ENCODE data around the gene PXK. TPM values are rescaled to one million over a fixed set of nuclear protein-coding genes. Genes with fewer than 3 reads are reported as not detected.

Gene PXK
- total and polyA plus RNA-seq, 10 of the 15 experiments (the other 5 are each of a cell fraction or from before 2014, with no cell fraction given): 8.4 to 38.0 (median 27.6) TPM

GRCh38 chr3:58463181-58463941, 130.7 kb downstream of the PXK start (continued):
- no peak for TF ChIP-seq CUX1 (IDR thresholded peaks at IDR 0.05; ENCODE audit: insufficient replicate concordance, low read depth, low read length)
- TF ChIP-seq JUNB (IDR thresholded peaks at IDR 0.05): no peak
- no peak for TF ChIP-seq ZNF622 (IDR thresholded peaks at IDR 0.05)
- TF ChIP-seq MTA3 (IDR thresholded peaks at IDR 0.05; ENCODE audit: borderline replicate concordance, low read length): 0 out of 2 replicates have a peak, but pooled peaks have one; percentile 29
- TF ChIP-seq, protein P1, sequence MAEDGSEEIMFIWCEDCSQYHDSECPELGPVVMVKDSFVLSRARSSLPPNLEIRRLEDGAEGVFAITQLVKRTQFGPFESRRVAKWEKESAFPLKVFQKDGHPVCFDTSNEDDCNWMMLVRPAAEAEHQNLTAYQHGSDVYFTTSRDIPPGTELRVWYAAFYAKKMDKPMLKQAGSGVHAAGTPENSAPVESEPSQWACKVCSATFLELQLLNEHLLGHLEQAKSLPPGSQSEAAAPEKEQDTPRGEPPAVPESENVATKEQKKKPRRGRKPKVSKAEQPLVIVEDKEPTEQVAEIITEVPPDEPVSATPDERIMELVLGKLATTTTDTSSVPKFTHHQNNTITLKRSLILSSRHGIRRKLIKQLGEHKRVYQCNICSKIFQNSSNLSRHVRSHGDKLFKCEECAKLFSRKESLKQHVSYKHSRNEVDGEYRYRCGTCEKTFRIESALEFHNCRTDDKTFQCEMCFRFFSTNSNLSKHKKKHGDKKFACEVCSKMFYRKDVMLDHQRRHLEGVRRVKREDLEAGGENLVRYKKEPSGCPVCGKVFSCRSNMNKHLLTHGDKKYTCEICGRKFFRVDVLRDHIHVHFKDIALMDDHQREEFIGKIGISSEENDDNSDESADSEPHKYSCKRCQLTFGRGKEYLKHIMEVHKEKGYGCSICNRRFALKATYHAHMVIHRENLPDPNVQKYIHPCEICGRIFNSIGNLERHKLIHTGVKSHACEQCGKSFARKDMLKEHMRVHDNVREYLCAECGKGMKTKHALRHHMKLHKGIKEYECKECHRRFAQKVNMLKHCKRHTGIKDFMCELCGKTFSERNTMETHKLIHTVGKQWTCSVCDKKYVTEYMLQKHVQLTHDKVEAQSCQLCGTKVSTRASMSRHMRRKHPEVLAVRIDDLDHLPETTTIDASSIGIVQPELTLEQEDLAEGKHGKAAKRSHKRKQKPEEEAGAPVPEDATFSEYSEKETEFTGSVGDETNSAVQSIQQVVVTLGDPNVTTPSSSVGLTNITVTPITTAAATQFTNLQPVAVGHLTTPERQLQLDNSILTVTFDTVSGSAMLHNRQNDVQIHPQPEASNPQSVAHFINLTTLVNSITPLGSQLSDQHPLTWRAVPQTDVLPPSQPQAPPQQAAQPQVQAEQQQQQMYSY (CRISPR knock-in tag; IDR thresholded peaks at IDR 0.05): no peak
- TF ChIP-seq BCL11A (IDR thresholded peaks at IDR 0.05; ENCODE audit: low read depth, low read length): no peak
- no peak for TF ChIP-seq TAF1 (IDR thresholded peaks at IDR 0.05; ENCODE audit: borderline replicate concordance, low read depth, low read length)
- TF ChIP-seq PAX8 (IDR thresholded peaks at IDR 0.05): no peak
- no peak for TF ChIP-seq NRF1 (conservative IDR thresholded peaks at IDR 0.05; ENCODE audit: low read depth, low read length)
- TF ChIP-seq CBFB (IDR thresholded peaks at IDR 0.05; ENCODE audit: low read depth): no peak
- no peak for TF ChIP-seq REST (IDR thresholded peaks at IDR 0.05; ENCODE audit: low read depth, low read length)
- TF ChIP-seq, protein P2, sequence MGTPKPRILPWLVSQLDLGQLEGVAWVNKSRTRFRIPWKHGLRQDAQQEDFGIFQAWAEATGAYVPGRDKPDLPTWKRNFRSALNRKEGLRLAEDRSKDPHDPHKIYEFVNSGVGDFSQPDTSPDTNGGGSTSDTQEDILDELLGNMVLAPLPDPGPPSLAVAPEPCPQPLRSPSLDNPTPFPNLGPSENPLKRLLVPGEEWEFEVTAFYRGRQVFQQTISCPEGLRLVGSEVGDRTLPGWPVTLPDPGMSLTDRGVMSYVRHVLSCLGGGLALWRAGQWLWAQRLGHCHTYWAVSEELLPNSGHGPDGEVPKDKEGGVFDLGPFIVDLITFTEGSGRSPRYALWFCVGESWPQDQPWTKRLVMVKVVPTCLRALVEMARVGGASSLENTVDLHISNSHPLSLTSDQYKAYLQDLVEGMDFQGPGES (IDR thresholded peaks at IDR 0.05): no peak
- no peak for TF ChIP-seq BRCA1 (IDR thresholded peaks at IDR 0.05; ENCODE audit: low read depth, low read length)
- no peak for TF ChIP-seq STAT3 (IDR thresholded peaks at IDR 0.05; ENCODE audit: low read depth, low read length)
- TF ChIP-seq POLR2A (IDR thresholded peaks at IDR 0.05; ENCODE audit: low read depth, low read length): no peak
- no peak for TF ChIP-seq JUND (IDR thresholded peaks at IDR 0.05; ENCODE audit: low read depth, low read length)
- TF ChIP-seq RELA (IDR thresholded peaks at IDR 0.05; ENCODE audit: borderline replicate concordance, partially characterized antibody): peak; percentile 32
